ENCODE data around the gene GJD4.

DNA sequence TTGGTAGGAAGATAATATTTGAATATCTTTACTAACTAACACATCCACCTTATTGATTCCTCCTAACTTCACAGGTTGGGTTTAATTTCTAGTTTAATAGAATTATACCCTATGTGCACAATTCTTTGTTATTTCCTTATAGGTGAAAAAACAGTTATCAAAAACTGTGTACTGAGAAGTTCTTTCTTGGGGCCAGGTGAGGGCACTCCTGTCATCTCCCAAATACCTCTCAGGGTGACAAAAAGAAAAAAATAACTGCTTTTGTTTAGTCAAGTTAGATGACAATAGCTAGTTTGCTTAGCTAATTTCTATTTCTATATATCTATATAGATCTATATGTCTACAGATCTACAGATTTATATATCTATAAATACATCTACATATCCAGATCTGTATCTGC lies 26.9 kb downstream of the GJD4 start:
- TF ChIP-seq POLR2AphosphoS5 (IDR thresholded peaks at IDR 0.05; ENCODE audit: low read depth, low read length) (no peak), TAF1 (IDR thresholded peaks at IDR 0.05; ENCODE audit: low read depth, low read length) (no peak), POLR2A (IDR thresholded peaks at IDR 0.05; ENCODE audit: low read depth, low read length) (no peak), PAX5 (IDR thresholded peaks at IDR 0.05; ENCODE audit: insufficient read depth, low read length, severe bottlenecking) (no peak)
